Esophagus squamous epithelium (tissue), 4 donors: ENCODE results near the gene HSD17B7.
"Not testable (repeated sequence)": the region's sequence is repeated elsewhere in the genome, so short reads cannot be mapped to it uniquely, and the experiment has no call there.

Experiments
- POLR2A ChIP-seq, 4 donors: fragments of 450-650 bp; IDR thresholded peaks; one replicate each; pipeline ENCODE4 v1.6.1; 2017; ENCODE audit warnings: antibody characterized with exemption in 4 of 4, mild to moderate bottlenecking in 4 of 4, moderate library complexity in 3 of 4
- TF ChIP-seq, protein P1 (sequence below), 6 experiments: fragments of 450-650 bp in 4 of 6; fragments of 200-600 bp in 2 of 6; sonication (generic) in 2 of 6; IDR thresholded peaks; one replicate each; pipeline ENCODE4 v1.5.1; 2016 to 2019; ENCODE audit warnings: antibody characterized with exemption in 6 of 6, mild to moderate bottlenecking in 4 of 6, moderate library complexity in 4 of 6

DNA sequence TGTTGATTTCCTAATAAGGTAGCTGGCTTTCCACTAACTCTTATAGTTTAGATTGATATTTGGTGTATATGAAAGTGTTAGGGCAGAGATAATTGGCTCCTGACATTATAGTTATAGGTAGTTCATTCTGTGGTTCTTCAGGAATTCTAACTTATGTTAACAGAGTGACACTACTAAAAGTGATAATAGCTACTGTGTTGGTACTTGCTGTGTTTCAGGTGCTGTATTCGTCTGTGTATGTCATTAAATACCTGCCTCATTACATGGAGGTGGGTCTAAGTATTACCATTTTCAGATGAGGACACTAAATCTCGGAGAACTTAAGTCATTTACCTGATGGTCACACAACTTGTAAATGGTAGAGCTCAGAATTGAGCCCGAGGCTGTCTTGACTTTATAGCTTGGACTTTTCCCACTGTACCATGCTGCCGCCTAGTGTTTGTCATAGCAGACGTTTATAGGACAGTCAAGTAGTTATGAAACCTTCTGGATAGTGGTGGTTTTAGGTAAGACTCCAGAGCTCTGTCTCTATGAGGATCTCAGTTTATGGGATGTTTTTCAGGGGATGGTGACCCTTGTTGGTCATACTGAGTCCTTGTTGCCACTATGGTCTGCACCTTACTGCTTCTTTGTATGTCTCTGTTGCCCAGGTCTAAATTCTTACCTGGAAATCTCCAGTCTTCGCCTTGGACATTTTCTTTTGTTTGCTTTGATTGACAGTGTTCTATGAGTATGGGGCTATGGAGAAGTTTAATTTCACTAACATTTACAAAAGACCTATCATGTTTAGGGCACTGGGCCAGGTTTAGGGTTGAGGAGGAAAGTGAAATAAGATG lies 9.7 kb downstream of the HSD17B7 start:
- TF ChIP-seq, protein P1, sequence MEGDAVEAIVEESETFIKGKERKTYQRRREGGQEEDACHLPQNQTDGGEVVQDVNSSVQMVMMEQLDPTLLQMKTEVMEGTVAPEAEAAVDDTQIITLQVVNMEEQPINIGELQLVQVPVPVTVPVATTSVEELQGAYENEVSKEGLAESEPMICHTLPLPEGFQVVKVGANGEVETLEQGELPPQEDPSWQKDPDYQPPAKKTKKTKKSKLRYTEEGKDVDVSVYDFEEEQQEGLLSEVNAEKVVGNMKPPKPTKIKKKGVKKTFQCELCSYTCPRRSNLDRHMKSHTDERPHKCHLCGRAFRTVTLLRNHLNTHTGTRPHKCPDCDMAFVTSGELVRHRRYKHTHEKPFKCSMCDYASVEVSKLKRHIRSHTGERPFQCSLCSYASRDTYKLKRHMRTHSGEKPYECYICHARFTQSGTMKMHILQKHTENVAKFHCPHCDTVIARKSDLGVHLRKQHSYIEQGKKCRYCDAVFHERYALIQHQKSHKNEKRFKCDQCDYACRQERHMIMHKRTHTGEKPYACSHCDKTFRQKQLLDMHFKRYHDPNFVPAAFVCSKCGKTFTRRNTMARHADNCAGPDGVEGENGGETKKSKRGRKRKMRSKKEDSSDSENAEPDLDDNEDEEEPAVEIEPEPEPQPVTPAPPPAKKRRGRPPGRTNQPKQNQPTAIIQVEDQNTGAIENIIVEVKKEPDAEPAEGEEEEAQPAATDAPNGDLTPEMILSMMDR (IDR thresholded peaks at IDR 0.05), result peak in 4 of 6 experiments; percentile 46 to 73 (median 55)
- not testable (repeated sequence) for TF ChIP-seq POLR2A (IDR thresholded peaks at IDR 0.05)
